Psoas muscle (tissue), 8 donors: ENCODE data around the gene VPS33B. TPM values are rescaled to one million over a fixed set of nuclear protein-coding genes. Genes with fewer than 3 reads are reported as not detected.

Experiments used
- ATAC-seq, 4 donors: fragments of 200-7000 bp; cut with Tn5 transposase; one replicate each; pipeline ENCODE4 v1.9.1; 2020; ENCODE audit warnings: moderate library complexity in 3 of 4, mild to moderate bottlenecking in 2 of 4
- DNase-seq, 2 donors: peaks; one replicate each; pipeline ENCODE4 v3.0.0-alpha.2; 2020
- H3K27ac ChIP-seq: fragments of 200-600 bp; one replicate; pipeline ENCODE4 v1.8.0; 2022
- H3K27me3 ChIP-seq, 3 donors: fragments of 200-600 bp in 1 of 3; one replicate each; pipeline versions ENCODE4 v1.6.1 to v1.8.0; 2013 to 2022; ENCODE audit warnings: low read length in 2 of 3, mild to moderate bottlenecking in 2 of 3, moderate library complexity in 1 of 3; ENCODE audit not compliant: insufficient read depth in 3 of 3
- H3K36me3 ChIP-seq, 2 donors: fragments of 200-600 bp in 1 of 2; one replicate each; pipeline versions ENCODE4 v1.6.1 to v1.8.0; 2013 to 2022; ENCODE audit warnings: low read depth in 1 of 2, mild to moderate bottlenecking in 1 of 2, moderate library complexity in 1 of 2; ENCODE audit not compliant: insufficient read depth in 1 of 2
- H3K4me1 ChIP-seq: fragments of 200-600 bp; one replicate; pipeline ENCODE4 v1.8.0; 2022
- H3K4me3 ChIP-seq: fragments of 200-600 bp; one replicate; pipeline ENCODE4 v1.8.0; 2022; ENCODE audit warnings: mild to moderate bottlenecking
- H3K9me3 ChIP-seq: fragments of 200-600 bp; one replicate; pipeline ENCODE4 v1.8.0; 2022
- CTCF ChIP-seq: fragments of 200-600 bp; IDR thresholded peaks from one replicate; pipeline ENCODE4 v1.8.0; 2022; ENCODE audit warnings: antibody characterized with exemption
- WGBS, 3 donors: extraction: QIAGEN DNeasy Blood & Tissue Kit; methylation state at CpG; one replicate each; pipeline versions ENCODE4 v1.1.6 to v1.1.7; 2013; 5-methylcytosine and 5-hydroxymethylcytosine counted together
- intact Hi-C, 2 donors: fragments of 100-400 bp; cut with DNase I; formaldehyde crosslinking; loops; one replicate each; pipeline versions ENCODE4 v1.11.0 to v1.14.2; 2022
- polyA plus RNA-seq, 3 donors: library from polyadenylated mRNA; stranded (reverse); fragments of 200-250 nt; gene quantifications; one replicate each; pipeline ENCODE4 v1.2.3, GENCODE V29; 2013
- total RNA-seq, 4 donors: library from RNA; stranded (reverse); fragmentation: NEBNext Ultra II Directional in 2 of 4; extraction: Animal tissue kit (Norgen Biotek cat#: 25700) in 2 of 4; gene quantifications; one replicate each; pipeline versions ENCODE4 v1.2.1 to v1.2.4, GENCODE V29; 2021 to 2023
- donor health status: healthy with polysubstance abuse.
- donor health status: DM: no; HTN: no; CAD: no; lungs with moderate emphysema.
- donor health status: Bipolar disorder and iron deficiency.
- donor health status: healthy.
- donor health status: DM: yes; HTN: yes; CAD: no.
- donor health status: DM: no; HTN: no; CAD: no.
- donor health status: DM: no; HTN: no; CAD: no.
- donor health status: DM: yes; HTN: yes; CAD: no.

VPS33B gene
- total and polyA plus RNA-seq, 7 donors = 3.2 to 7.5 (median 4.9) TPM

- no peak for ATAC-seq
- DNase-seq = no peak
- Histone ChIP-seq H3K36me3 (peaks cover 0 to 3% of the 10 kb centered on the region in 2 donors), H3K27ac (no peak overlapping the region), H3K9me3 (no peaks in the 10 kb centered on the region), H3K27me3 (no peaks in the 10 kb centered on the region), H3K4me3 (no peak overlapping the region), H3K4me1 (no peaks in the 10 kb centered on the region)
- 89 to 90% (median 89%) methylated on average over 11 of the region's 11 CpGs for WGBS, 3 donors
- no peak for TF ChIP-seq CTCF
- intact Hi-C loops = no loop called here
These were observed 35.4 kb downstream of the VPS33B start for GRCh38 chr15:90986790-90987507.

- Histone ChIP-seq H3K27ac (no peak overlapping the region), H3K27me3 (no peaks in the 10 kb centered on the region), H3K4me1 (no peaks in the 10 kb centered on the region), H3K36me3 (peaks cover 0 to 7% of the 10 kb centered on the region in 2 donors), H3K4me3 (no peak overlapping the region), H3K9me3 (no peaks in the 10 kb centered on the region)
- TF ChIP-seq CTCF = no peak
- no peak for DNase-seq
- intact Hi-C loops = no loop called here
- ATAC-seq = no peak
- WGBS, 3 donors = 91 to 93% (median 92%) methylated on average over 5 of the region's 5 CpGs
These were observed 40.3 kb downstream of the VPS33B start for GRCh38 chr15:90982135-90982534.

- ATAC-seq (no peak), DNase-seq (no peak)
- Histone ChIP-seq H3K4me3 (no peak overlapping the region), H3K27me3 (no peaks in the 10 kb centered on the region), H3K27ac (no peak overlapping the region), H3K4me1 (no peaks in the 10 kb centered on the region), H3K9me3 (no peaks in the 10 kb centered on the region), H3K36me3 (peaks cover 0 to 7% of the 10 kb centered on the region in 2 donors)
- 94 to 96% (median 96%) methylated on average over 6 of the region's 6 CpGs for WGBS, 3 donors
- no peak for TF ChIP-seq CTCF
- intact Hi-C loops = no loop called here
These were observed 40.7 kb downstream of the VPS33B start for GRCh38 chr15:90981681-90982080.

- 30 to 59% (median 35%) methylated on average over 1 of the region's 1 CpG for WGBS, 3 donors
- H3K4me1 ChIP-seq = no peaks in the 10 kb centered on the region
- no peak overlapping the region for H3K4me3 ChIP-seq
- DNase-seq (no peak), ATAC-seq (no peak)
- peaks cover 0 to 7% of the 10 kb centered on the region in 2 donors for H3K36me3 ChIP-seq
- TF ChIP-seq CTCF = no peak
- H3K9me3 ChIP-seq = no peaks in the 10 kb centered on the region
- intact Hi-C loops = no loop called here
- H3K27ac ChIP-seq = no peak overlapping the region
- H3K27me3 ChIP-seq = no peaks in the 10 kb centered on the region
These were observed 42.8 kb downstream of the VPS33B start for GRCh38 chr15:90979582-90979981.

GRCh38 chr15:90974216-90974615 is 48.2 kb downstream of the VPS33B start:
- no peaks in the 10 kb centered on the region for H3K9me3 ChIP-seq
- H3K4me3 ChIP-seq = no peak overlapping the region
- no peak for TF ChIP-seq CTCF
- 91 to 96% (median 95%) methylated on average over 21 of the region's 21 CpGs for WGBS, 3 donors
- no peak overlapping the region for H3K27ac ChIP-seq
- DNase-seq = no peak
- ATAC-seq = no peak
- H3K4me1 ChIP-seq = no peaks in the 10 kb centered on the region
- no peaks in the 10 kb centered on the region for H3K36me3 ChIP-seq
- intact Hi-C loops = no loop called here
- H3K27me3 ChIP-seq = no peaks in the 10 kb centered on the region
